GM23248 (cell line): Measurements from ENCODE around the gene MAPK11.

ENCODE experiments used
- EZH2 ChIP-seq: fragments of 200-600 bp; sonication (generic); IDR thresholded peaks from 2 replicates; pipeline ENCODE4 v1.6.1; 2018; ENCODE audit warnings: antibody characterized with exemption, mild to moderate bottlenecking; ENCODE audit not compliant: insufficient read depth, poor library complexity, severe bottlenecking
- EZH2phosphoT487 ChIP-seq: fragments of 200-600 bp; sonication (generic); IDR thresholded peaks from 2 replicates; pipeline ENCODE4 v1.6.1; 2018; ENCODE audit warnings: antibody characterized with exemption, moderate library complexity, mild to moderate bottlenecking, low read depth; ENCODE audit not compliant: insufficient read depth

DNA sequence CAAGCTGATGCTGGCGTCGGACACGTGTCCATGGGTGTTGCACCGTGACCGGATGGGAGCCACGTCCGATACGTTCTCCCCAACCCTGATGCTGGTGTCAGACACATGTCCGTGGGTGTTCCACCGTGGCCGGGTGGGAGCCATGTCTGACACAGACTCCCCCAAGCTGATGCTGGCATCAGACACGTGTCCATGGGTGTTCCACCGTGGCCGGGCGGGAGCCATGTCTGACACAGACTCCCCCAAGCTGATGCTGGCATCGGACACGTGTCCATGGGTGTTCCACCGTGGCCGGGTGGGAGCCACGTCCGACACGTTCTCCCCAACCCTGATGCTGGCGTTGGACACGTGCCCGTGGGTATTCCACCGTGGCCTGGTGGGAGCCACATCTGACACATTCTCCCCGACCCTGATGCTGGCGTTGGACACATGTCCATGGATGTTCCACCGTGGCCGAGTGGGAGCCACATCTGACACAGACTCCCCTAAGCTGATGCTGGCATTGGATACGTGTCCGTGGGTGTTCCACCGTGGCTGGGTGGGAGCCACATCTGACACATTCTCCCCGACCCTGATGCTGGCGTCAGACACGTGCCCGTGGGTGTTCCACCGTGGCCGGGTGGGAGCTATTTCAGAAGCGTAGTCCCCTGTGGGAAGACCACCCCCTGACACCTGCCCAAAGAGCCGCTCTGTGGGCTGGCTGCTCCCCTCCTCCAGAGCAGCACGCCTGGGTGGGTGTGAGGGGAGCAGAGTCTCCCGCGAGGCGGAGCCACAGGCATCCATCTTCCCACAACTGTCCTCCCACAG is 49.4 kb downstream of the MAPK11 start:
- TF ChIP-seq EZH2: no peak
- no peak for TF ChIP-seq EZH2phosphoT487
